ENCODE measurements around the gene CCNL2.

DNA sequence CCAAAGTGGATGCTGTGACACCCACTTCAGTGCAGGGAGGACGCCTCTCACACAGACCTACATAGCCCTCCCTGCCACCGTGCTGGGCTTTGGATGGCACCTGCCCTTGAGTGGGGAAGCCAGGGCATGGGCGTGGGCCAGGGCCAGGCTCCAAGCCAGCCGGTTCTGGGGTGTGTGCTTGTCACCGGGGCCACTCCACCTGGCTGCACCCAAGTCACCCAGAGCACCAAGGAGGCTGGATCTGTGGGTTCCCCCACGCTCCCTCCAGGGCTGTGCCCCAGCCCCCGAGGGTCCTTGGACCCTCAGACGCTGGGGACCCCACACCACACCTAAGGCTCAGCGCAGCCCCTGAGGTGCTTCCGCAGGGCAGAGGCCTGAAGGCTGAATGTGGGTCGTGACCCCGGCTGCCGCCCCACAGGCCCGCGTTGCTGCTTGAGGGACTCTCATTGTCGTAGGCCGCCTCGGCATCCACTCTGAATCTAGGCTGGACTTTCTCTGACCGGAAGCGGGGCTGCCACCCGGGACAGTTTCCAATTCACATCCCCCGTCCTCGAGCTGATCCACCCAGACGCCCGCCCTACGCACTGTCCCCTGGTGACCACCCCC, 42.2 kb downstream of the CCNL2 start:
- TF ChIP-seq, protein P1, sequence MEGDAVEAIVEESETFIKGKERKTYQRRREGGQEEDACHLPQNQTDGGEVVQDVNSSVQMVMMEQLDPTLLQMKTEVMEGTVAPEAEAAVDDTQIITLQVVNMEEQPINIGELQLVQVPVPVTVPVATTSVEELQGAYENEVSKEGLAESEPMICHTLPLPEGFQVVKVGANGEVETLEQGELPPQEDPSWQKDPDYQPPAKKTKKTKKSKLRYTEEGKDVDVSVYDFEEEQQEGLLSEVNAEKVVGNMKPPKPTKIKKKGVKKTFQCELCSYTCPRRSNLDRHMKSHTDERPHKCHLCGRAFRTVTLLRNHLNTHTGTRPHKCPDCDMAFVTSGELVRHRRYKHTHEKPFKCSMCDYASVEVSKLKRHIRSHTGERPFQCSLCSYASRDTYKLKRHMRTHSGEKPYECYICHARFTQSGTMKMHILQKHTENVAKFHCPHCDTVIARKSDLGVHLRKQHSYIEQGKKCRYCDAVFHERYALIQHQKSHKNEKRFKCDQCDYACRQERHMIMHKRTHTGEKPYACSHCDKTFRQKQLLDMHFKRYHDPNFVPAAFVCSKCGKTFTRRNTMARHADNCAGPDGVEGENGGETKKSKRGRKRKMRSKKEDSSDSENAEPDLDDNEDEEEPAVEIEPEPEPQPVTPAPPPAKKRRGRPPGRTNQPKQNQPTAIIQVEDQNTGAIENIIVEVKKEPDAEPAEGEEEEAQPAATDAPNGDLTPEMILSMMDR (IDR thresholded peaks at IDR 0.05): no peak
- TF ChIP-seq POLR2A (IDR thresholded peaks at IDR 0.05): no peak

Data from lower leg skin (tissue), 3 donors.